IMR-90 (cell line): Measurements from ENCODE around the gene DLG4. TPM values are rescaled to one million over a fixed set of nuclear protein-coding genes. Genes with fewer than 3 reads are reported as not detected.

Source experiments
- ATAC-seq: fragments of 200-7000 bp; cut with Tn5 transposase; 2 replicates; pipeline ENCODE4 v1.9.1; 2020; ENCODE audit warnings: low read depth, mild to moderate bottlenecking, moderate library complexity
- BruUV-seq: library from RNA; stranded (reverse); fragments of 400-500 nt; replicated peaks from 2 replicates; lab custom pipeline; 2021; lab: Mats Ljungman, UMichigan
- CTCF ChIA-PET: fragments of 300-600 bp; formaldehyde crosslinking; extraction: SDS; loops from one replicate; lab custom pipeline; 2021; ENCODE audit warnings: antibody characterized with exemption; lab: Yijun Ruan, JAX
- POLR2A ChIA-PET: fragments of 300-600 bp; sonication (Branson Sonifier 250); formaldehyde crosslinking; loops from one replicate; lab custom pipeline; 2022; ENCODE audit warnings: antibody characterized with exemption; ENCODE audit not compliant: unreplicated experiment; lab: Charles Lee
- DNase-seq: peaks from one replicate; pipeline ENCODE4 v3.0.0; 2013
- H2AFZ ChIP-seq: replicated peaks from 2 replicates; pipeline ENCODE3; 2013; ENCODE audit warnings: low read length, mild to moderate bottlenecking; ENCODE audit not compliant: poor library complexity
- H2AK5ac ChIP-seq: 2 replicates; pipeline ENCODE4 v1.6.1; 2013; ENCODE audit warnings: low read depth, low read length, inconsistent platforms
- H2AK9ac ChIP-seq: replicated peaks from 2 replicates; pipeline ENCODE3; 2013; ENCODE audit warnings: mild to moderate bottlenecking, low read depth, low read length, moderate library complexity; ENCODE audit not compliant: poor library complexity
- H2BK120ac ChIP-seq: 2 replicates; pipeline ENCODE4 v1.6.1; 2013; ENCODE audit warnings: low read depth, low read length, inconsistent platforms
- H2BK15ac ChIP-seq: 3 replicates; pipeline ENCODE4 v1.6.1; 2013; ENCODE audit warnings: low read depth, low read length, inconsistent platforms
- H2BK20ac ChIP-seq: 2 replicates; pipeline ENCODE4 v1.6.1; 2013; ENCODE audit warnings: low read depth, mild to moderate bottlenecking, inconsistent platforms, low read length, moderate library complexity
- H2BK5ac ChIP-seq: 2 replicates; pipeline ENCODE4 v1.6.1; 2013; ENCODE audit warnings: mild to moderate bottlenecking, low read depth, low read length, inconsistent platforms; ENCODE audit not compliant: poor library complexity, severe bottlenecking
- H3K14ac ChIP-seq: replicated peaks from 2 replicates; pipeline ENCODE4 v1.6.1; 2013; ENCODE audit warnings: low read depth, low read length, inconsistent platforms
- H3K18ac ChIP-seq: 2 replicates; pipeline ENCODE4 v1.6.1; 2013; ENCODE audit warnings: low read depth, low read length, control low read depth
- H3K23ac ChIP-seq: 2 replicates; pipeline ENCODE4 v1.6.1; 2013; ENCODE audit warnings: low read depth, low read length, inconsistent platforms
- H3K27ac ChIP-seq: 2 replicates; pipeline ENCODE4 v1.5.1; 2013; ENCODE audit warnings: mild to moderate bottlenecking, control low read depth, low read length; ENCODE audit not compliant: insufficient read depth
- H3K27me3 ChIP-seq: 2 replicates; pipeline ENCODE4 v1.6.1; 2013; ENCODE audit warnings: low read length; ENCODE audit not compliant: control insufficient read depth, insufficient read depth
- H3K36me3 ChIP-seq: 2 replicates; pipeline ENCODE4 v1.6.1; 2013; ENCODE audit warnings: low read length, mixed read lengths; ENCODE audit not compliant: control insufficient read depth, insufficient read depth
- H3K4ac ChIP-seq: 2 replicates; pipeline ENCODE4 v1.6.1; 2013; ENCODE audit warnings: low read depth, low read length, inconsistent platforms
- H3K4me1 ChIP-seq: 2 replicates; pipeline ENCODE4 v1.6.1; 2013; ENCODE audit warnings: low read length, mixed read lengths; ENCODE audit not compliant: control insufficient read depth, insufficient read depth
- H3K4me2 ChIP-seq: 2 replicates; pipeline ENCODE4 v1.6.1; 2013; ENCODE audit warnings: low read depth, mild to moderate bottlenecking, control low read depth, low read length, moderate library complexity
- H3K4me3 ChIP-seq: 2 replicates; pipeline ENCODE4 v1.5.1; 2013; ENCODE audit warnings: low read depth, mild to moderate bottlenecking, control low read depth, low read length, moderate library complexity; ENCODE audit not compliant: insufficient read depth
- H3K56ac ChIP-seq: 2 replicates; pipeline ENCODE4 v1.6.1; 2013; ENCODE audit warnings: low read length, inconsistent platforms; ENCODE audit not compliant: insufficient read depth; ENCODE audit errors: extremely low read depth
- H3K79me1 ChIP-seq, 2 experiments: 2 replicates each; pipeline ENCODE4 v1.6.1; 2013; ENCODE audit warnings: low read length in 2 of 2, inconsistent platforms in 1 of 2, low read depth in 1 of 2
- H3K9ac ChIP-seq: 2 replicates; pipeline ENCODE4 v1.6.1; 2013; ENCODE audit warnings: low read depth, low read length, control low read depth
- H3K9me1 ChIP-seq: 2 replicates; pipeline ENCODE4 v1.6.1; 2013; ENCODE audit warnings: low read length, inconsistent platforms; ENCODE audit not compliant: insufficient read depth
- H3K9me3 ChIP-seq: 2 replicates; pipeline ENCODE4 v1.6.1; 2013; ENCODE audit warnings: low read length; ENCODE audit not compliant: control insufficient read depth, insufficient read depth
- H4K20me1 ChIP-seq: 2 replicates; pipeline ENCODE4 v1.6.1; 2013; ENCODE audit warnings: low read length, inconsistent platforms; ENCODE audit not compliant: insufficient read depth
- H4K5ac ChIP-seq: 2 replicates; pipeline ENCODE4 v1.6.1; 2013; ENCODE audit warnings: mild to moderate bottlenecking, low read depth, low read length, control low read depth
- H4K8ac ChIP-seq, 2 experiments: 2 replicates each; pipeline ENCODE4 v1.6.1; 2013; ENCODE audit warnings: low read depth in 2 of 2, low read length in 2 of 2, control low read depth in 1 of 2, inconsistent platforms in 1 of 2
- H4K91ac ChIP-seq: 2 replicates; pipeline ENCODE4 v1.6.1; 2013; ENCODE audit warnings: low read depth, low read length, inconsistent platforms; ENCODE audit not compliant: insufficient read depth
- BHLHE40 ChIP-seq: fragments of 150-350 bp; IDR thresholded peaks from 2 replicates; pipeline ENCODE4 v1.6.1; 2016; ENCODE audit warnings: mild to moderate bottlenecking, low read depth, low read length
- CHD1 ChIP-seq: IDR thresholded peaks from 2 replicates; pipeline ENCODE4 v1.6.1; 2012; ENCODE audit warnings: low read depth, low read length, improper control_type of control experiment
- FOS ChIP-seq: fragments of 150-350 bp; IDR thresholded peaks from 2 replicates; pipeline ENCODE4 v1.6.1; 2016; ENCODE audit warnings: low read depth, low read length
- MAFK ChIP-seq: IDR thresholded peaks from 2 replicates; pipeline ENCODE4 v1.6.1; 2012; ENCODE audit warnings: low read depth, low read length, improper control_type of control experiment
- MAZ ChIP-seq: IDR thresholded peaks from 2 replicates; pipeline ENCODE4 v1.6.1; 2012; ENCODE audit warnings: low read depth, mild to moderate bottlenecking, low read length, improper control_type of control experiment, moderate library complexity, borderline replicate concordance
- MXI1 ChIP-seq: IDR thresholded peaks from 2 replicates; pipeline ENCODE4 v1.6.1; 2012; ENCODE audit warnings: low read depth, mild to moderate bottlenecking, low read length, moderate library complexity, borderline replicate concordance
- NFE2L2 ChIP-seq: fragments of 150-350 bp; IDR thresholded peaks from 2 replicates; pipeline ENCODE4 v1.6.1; 2016; ENCODE audit warnings: low read depth, mild to moderate bottlenecking, low read length
- RAD21 ChIP-seq: IDR thresholded peaks from 2 replicates; pipeline ENCODE4 v1.6.1; 2012; ENCODE audit warnings: low read length, improper control_type of control experiment
- RCOR1 ChIP-seq: IDR thresholded peaks from 2 replicates; pipeline ENCODE4 v1.6.1; 2012; ENCODE audit warnings: mild to moderate bottlenecking, low read length, improper control_type of control experiment; ENCODE audit not compliant: insufficient replicate concordance
- RFX5 ChIP-seq: IDR thresholded peaks from 2 replicates; pipeline ENCODE4 v1.8.0; 2012; ENCODE audit warnings: low read depth, mild to moderate bottlenecking, low read length, moderate library complexity
- SMC3 ChIP-seq: fragments of 150-350 bp; IDR thresholded peaks from 2 replicates; pipeline ENCODE4 v1.6.1; 2016; ENCODE audit warnings: low read depth, mild to moderate bottlenecking, antibody characterized with exemption, low read length, moderate library complexity
- WGBS, 2 experiments: methylation state at CpG; one replicate each; pipeline versions ENCODE4 v1.1.5 to v1.1.7; 2013; ENCODE audit warnings: missing lambda C conversion rate in 2 of 2; ENCODE audit not compliant: insufficient read length in 1 of 2; ENCODE audit errors: extremely low coverage in 2 of 2; 5-methylcytosine and 5-hydroxymethylcytosine counted together
- dilution Hi-C: fragments of 300-500 bp; cut with HindIII; formaldehyde crosslinking; loops from one replicate; pipeline ENCODE4 v1.14.3; 2018; ENCODE audit warnings: low sequenced_read_pairs; ENCODE audit not compliant: unreplicated experiment
- in situ Hi-C: fragments of 300-500 bp; cut with MboI; formaldehyde crosslinking; loops from 3 replicates; pipeline ENCODE4 v1.14.3; 2019; ENCODE audit warnings: low sequenced_read_pairs, inconsistent platforms, mixed read lengths
- intact Hi-C: fragments of 100-400 bp; cut with micrococcal nuclease; formaldehyde crosslinking; loops from 2 replicates; pipeline ENCODE4 v1.10.0; 2022
- polyA plus RNA-seq, 3 experiments: library from polyadenylated mRNA; depleted of rRNA; stranded (reverse); fragments of >200 nt; gene quantifications; 2 replicates each; pipeline ENCODE4 v1.2.3, GENCODE V29; 2012; ENCODE audit warnings: low replicate concordance in 1 of 3
- total RNA-seq: library from RNA; depleted of rRNA; stranded (reverse); fragments of >200 nt; gene quantifications from 2 replicates; pipeline ENCODE4 v1.2.3, GENCODE V29; 2012
- TF ChIP-seq, protein P1 (sequence below): conservative IDR thresholded peaks from 2 replicates; pipeline ENCODE4 v1.5.1; 2012; ENCODE audit warnings: mild to moderate bottlenecking, low read depth, low read length, improper control_type of control experiment
- TF ChIP-seq, protein P2 (sequence below): fragments of 150-350 bp; IDR thresholded peaks from 2 replicates; pipeline ENCODE4 v1.6.1; 2016; ENCODE audit warnings: low read depth, mild to moderate bottlenecking, low read length, moderate library complexity, borderline replicate concordance
- TF ChIP-seq, protein P3 (sequence below): fragments of 150-350 bp; IDR thresholded peaks from 2 replicates; pipeline ENCODE4 v1.6.1; 2017; ENCODE audit warnings: mild to moderate bottlenecking, antibody characterized with exemption, low read length, low read depth

The DLG4 gene
- total and polyA plus RNA-seq, 2 of the 4 experiments (the other 2 are of a cell fraction) = 8.2 to 30.5 TPM

DNA sequence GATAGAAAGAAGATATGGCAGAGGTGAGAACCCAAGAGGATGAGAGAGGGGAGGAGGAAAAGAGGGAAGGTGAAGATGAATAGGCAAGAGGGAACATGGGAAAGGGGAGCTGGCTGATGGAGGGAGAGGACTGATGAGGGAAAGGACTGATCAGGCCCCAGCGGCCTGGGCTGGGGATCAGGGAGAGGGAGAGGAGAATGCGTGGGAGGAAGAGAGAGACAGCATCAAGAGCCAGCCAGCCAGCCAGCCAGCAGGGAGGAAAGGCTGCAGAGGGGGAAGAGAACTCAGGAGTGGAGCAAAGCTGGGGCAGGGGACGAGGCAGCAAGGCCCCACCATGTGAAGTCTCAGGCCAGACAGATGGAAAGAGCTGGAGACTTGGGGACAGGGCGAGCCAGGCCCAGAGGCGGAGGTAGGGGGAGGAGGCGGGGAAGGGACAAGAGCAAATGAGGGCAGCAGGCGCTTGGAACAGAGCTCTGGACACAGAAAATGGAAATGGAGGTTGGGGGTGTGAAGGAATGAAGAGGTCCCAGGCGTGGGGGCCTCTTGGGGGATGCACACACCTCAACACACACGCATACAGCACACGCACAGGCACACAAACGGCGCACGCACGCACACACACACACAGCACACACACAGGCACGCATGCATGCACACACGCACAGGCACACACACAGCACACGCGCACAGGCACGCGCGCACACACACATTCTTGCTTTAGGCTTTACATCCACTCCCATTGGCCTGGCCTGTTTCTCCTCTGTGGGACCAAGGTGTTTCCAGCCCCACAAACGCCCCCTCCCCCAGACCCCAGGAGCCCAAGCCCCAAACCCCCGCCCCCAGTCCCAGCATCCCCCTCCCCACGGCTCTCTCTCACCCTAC, 12.3 kb downstream of the DLG4 start:
- Histone ChIP-seq H3K23ac (no peak overlapping the region), H3K27me3 (no peaks in the 10 kb centered on the region), H3K27ac (no peak overlapping the region), H4K91ac (no peak overlapping the region), H2AFZ (peak overlapping the region; percentile 26), H2BK5ac (no peak overlapping the region), H3K4me1 (peaks cover 9% of the 10 kb centered on the region), H4K8ac (no peak overlapping the region), H4K20me1 (peaks cover 61% of the 10 kb centered on the region), H2AK9ac (no peak overlapping the region), H2BK20ac (no peak overlapping the region), H3K4me2 (no peak overlapping the region), H3K79me1 (peaks cover 13 to 89% of the 10 kb centered on the region in 2 experiments), H3K56ac (no peak overlapping the region), H3K4me3 (no peak overlapping the region), H3K18ac (no peak overlapping the region), H3K36me3 (peaks cover 17% of the 10 kb centered on the region), H3K9me3 (no peaks in the 10 kb centered on the region), H2AK5ac (peak overlapping the region; percentile 70; the same call in 1 of the 2 replicates), H2BK15ac (no peak overlapping the region), H3K4ac (no peak overlapping the region), H3K14ac (no peak overlapping the region), H3K9me1 (peaks cover 13% of the 10 kb centered on the region), H3K9ac (no peak overlapping the region), H4K5ac (no peak overlapping the region), H2BK120ac (no peak overlapping the region)
- dilution Hi-C loops (no loop called here), intact Hi-C loops (no loop called here), in situ Hi-C loops (no loop called here)
- CTCF ChIA-PET = no interaction called here
- 81% methylated on average over 6 of the region's 24 CpGs; no CpG with 5 or more reads in 1 of the 2 experiments for WGBS, 2 experiments
- ATAC-seq = peak; percentile 12; the same call in 1 of the 2 replicates
- no TSS peak for BruUV-seq
- POLR2A ChIA-PET = no interaction called here
- peak; percentile 33 for DNase-seq
- TF ChIP-seq NFE2L2 (no peak), RFX5 (no peak), MAZ (no peak), BHLHE40 (no peak), CHD1 (no peak), MXI1 (no peak), RAD21 (no peak), SMC3 (no peak), MAFK (no peak), FOS (no peak), RCOR1 (no peak)
- TF ChIP-seq, protein P1, sequence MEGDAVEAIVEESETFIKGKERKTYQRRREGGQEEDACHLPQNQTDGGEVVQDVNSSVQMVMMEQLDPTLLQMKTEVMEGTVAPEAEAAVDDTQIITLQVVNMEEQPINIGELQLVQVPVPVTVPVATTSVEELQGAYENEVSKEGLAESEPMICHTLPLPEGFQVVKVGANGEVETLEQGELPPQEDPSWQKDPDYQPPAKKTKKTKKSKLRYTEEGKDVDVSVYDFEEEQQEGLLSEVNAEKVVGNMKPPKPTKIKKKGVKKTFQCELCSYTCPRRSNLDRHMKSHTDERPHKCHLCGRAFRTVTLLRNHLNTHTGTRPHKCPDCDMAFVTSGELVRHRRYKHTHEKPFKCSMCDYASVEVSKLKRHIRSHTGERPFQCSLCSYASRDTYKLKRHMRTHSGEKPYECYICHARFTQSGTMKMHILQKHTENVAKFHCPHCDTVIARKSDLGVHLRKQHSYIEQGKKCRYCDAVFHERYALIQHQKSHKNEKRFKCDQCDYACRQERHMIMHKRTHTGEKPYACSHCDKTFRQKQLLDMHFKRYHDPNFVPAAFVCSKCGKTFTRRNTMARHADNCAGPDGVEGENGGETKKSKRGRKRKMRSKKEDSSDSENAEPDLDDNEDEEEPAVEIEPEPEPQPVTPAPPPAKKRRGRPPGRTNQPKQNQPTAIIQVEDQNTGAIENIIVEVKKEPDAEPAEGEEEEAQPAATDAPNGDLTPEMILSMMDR = no peak
- TF ChIP-seq, protein P2, sequence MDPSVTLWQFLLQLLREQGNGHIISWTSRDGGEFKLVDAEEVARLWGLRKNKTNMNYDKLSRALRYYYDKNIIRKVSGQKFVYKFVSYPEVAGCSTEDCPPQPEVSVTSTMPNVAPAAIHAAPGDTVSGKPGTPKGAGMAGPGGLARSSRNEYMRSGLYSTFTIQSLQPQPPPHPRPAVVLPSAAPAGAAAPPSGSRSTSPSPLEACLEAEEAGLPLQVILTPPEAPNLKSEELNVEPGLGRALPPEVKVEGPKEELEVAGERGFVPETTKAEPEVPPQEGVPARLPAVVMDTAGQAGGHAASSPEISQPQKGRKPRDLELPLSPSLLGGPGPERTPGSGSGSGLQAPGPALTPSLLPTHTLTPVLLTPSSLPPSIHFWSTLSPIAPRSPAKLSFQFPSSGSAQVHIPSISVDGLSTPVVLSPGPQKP = no peak
- TF ChIP-seq, protein P3, sequence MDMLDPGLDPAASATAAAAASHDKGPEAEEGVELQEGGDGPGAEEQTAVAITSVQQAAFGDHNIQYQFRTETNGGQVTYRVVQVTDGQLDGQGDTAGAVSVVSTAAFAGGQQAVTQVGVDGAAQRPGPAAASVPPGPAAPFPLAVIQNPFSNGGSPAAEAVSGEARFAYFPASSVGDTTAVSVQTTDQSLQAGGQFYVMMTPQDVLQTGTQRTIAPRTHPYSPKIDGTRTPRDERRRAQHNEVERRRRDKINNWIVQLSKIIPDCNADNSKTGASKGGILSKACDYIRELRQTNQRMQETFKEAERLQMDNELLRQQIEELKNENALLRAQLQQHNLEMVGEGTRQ = no peak
